ENCODE results near the gene MFSD11.

- TF ChIP-seq POLR2A (IDR thresholded peaks at IDR 0.05) (no peak), CTCF (IDR thresholded peaks at IDR 0.05) (no peak), POLR2AphosphoS5 (IDR thresholded peaks at IDR 0.05) (no peak)
Observed at GRCh38 chr17:76801706-76802105, 63.8 kb downstream of the MFSD11 start.

All from sigmoid colon (tissue), 4 donors.